ENCODE data around the gene DACT2. TPM values are rescaled to one million over a fixed set of nuclear protein-coding genes. Genes with fewer than 3 reads are reported as not detected.
"Not testable (repeated sequence)": the region's sequence is repeated elsewhere in the genome, so short reads cannot be mapped to it uniquely, and the experiment has no call there.

The DACT2 gene
- total RNA-seq, 1 experiment from 2014 or later: 3.3 TPM

GRCh38 chr6:168359794-168360193 is 40.2 kb upstream of the DACT2 start:
- Histone ChIP-seq H3K27ac (ENCODE audit: low read length) (no peak overlapping the region), H3K9me3 (ENCODE audit: control insufficient read depth, insufficient read depth, low read depth, low read length) (peaks cover 12% of the 10 kb centered on the region; the same call in 1 of the 2 replicates), H3K36me3 (ENCODE audit: control insufficient read depth, insufficient read depth, low read length) (no peaks in the 10 kb centered on the region), H3K4me3 (ENCODE audit: low read depth in 2 of 2, low read length in 2 of 2) (no peak overlapping the region), H3K27me3 (ENCODE audit: control insufficient read depth, insufficient read depth, low read length) (no peaks in the 10 kb centered on the region), H3K4me1 (ENCODE audit: control insufficient read depth, insufficient read depth, low read length) (no peaks in the 10 kb centered on the region)
- CTCF ChIA-PET: interaction anchor here (0.7 kb wide), 1 partner anchor 63 kb away, joined by 7 read pairs; no protein-coding TSS in a partner anchor
- TF ChIP-seq TCF7L2 (IDR thresholded peaks at IDR 0.05; ENCODE audit: low read depth, low read length) (no peak), REST (IDR thresholded peaks at IDR 0.05; ENCODE audit: insufficient read depth in 1 of 2, low read depth in 2 of 2, low read length in 1 of 2) (no peak), SIN3A (IDR thresholded peaks at IDR 0.05; ENCODE audit: borderline replicate concordance, insufficient read depth, low read depth, low read length) (no peak), CTCF (IDR thresholded peaks at IDR 0.05) (no peak), POLR2AphosphoS5 (IDR thresholded peaks at IDR 0.05; ENCODE audit: low read depth, low read length) (no peak)
- no TSS peak for BruUV-seq (replicated peaks)
- POLR2A ChIA-PET: no interaction called here
- in situ Hi-C loops (cut with HindIII; ENCODE audit: low pct_unique_long_range_greater_than_20kb, low sequenced_read_pairs) (no loop called here), intact Hi-C loops (cut with micrococcal nuclease; ENCODE audit: unreplicated experiment) (no loop called here)
- no peak for DNase-seq (ENCODE audit: low read depth, low spot score)
- ATAC-seq: no peak

GRCh38 chr6:168358842-168359420 is 39.4 kb upstream of the DACT2 start:
- no peaks in the 10 kb centered on the region for H3K27me3 ChIP-seq (ENCODE audit: control insufficient read depth, insufficient read depth, low read length)
- in situ Hi-C loops (cut with HindIII; ENCODE audit: low pct_unique_long_range_greater_than_20kb, low sequenced_read_pairs): no loop called here
- intact Hi-C loops (cut with micrococcal nuclease; ENCODE audit: unreplicated experiment): no loop called here
- H3K4me1 ChIP-seq (ENCODE audit: control insufficient read depth, insufficient read depth, low read length): no peaks in the 10 kb centered on the region
- ATAC-seq: no peak
- ChIA-PET POLR2A (no interaction called here), CTCF (no interaction called here)
- no peaks in the 10 kb centered on the region for H3K36me3 ChIP-seq (ENCODE audit: control insufficient read depth, insufficient read depth, low read length)
- no peak overlapping the region for H3K4me3 ChIP-seq (ENCODE audit: low read depth in 2 of 2, low read length in 2 of 2)
- H3K9me3 ChIP-seq (ENCODE audit: control insufficient read depth, insufficient read depth, low read depth, low read length): peaks cover 12% of the 10 kb centered on the region; the same call in 1 of the 2 replicates
- no peak overlapping the region for H3K27ac ChIP-seq (ENCODE audit: low read length)
- no peak for TF ChIP-seq REST (IDR thresholded peaks at IDR 0.05; ENCODE audit: insufficient read depth in 1 of 2, low read depth in 2 of 2, low read length in 1 of 2)
- no peak for TF ChIP-seq TCF7L2 (IDR thresholded peaks at IDR 0.05; ENCODE audit: low read depth, low read length)
- TF ChIP-seq CTCF (IDR thresholded peaks at IDR 0.05): no peak
- TF ChIP-seq SIN3A (IDR thresholded peaks at IDR 0.05; ENCODE audit: borderline replicate concordance, insufficient read depth, low read depth, low read length): no peak
- no peak for TF ChIP-seq POLR2AphosphoS5 (IDR thresholded peaks at IDR 0.05; ENCODE audit: low read depth, low read length)
- no peak for DNase-seq (ENCODE audit: low read depth, low spot score)
- no TSS peak for BruUV-seq (replicated peaks)

GRCh38 chr6:168356872-168357271 is 37.3 kb upstream of the DACT2 start:
- intact Hi-C loops (cut with micrococcal nuclease; ENCODE audit: unreplicated experiment); POLR2A ChIA-PET; H3K27me3 ChIP-seq (ENCODE audit: control insufficient read depth, insufficient read depth, low read length); CTCF ChIA-PET; ATAC-seq; DNase-seq (ENCODE audit: low read depth, low spot score); in situ Hi-C loops (cut with HindIII; ENCODE audit: low pct_unique_long_range_greater_than_20kb, low sequenced_read_pairs); H3K36me3 ChIP-seq (ENCODE audit: control insufficient read depth, insufficient read depth, low read length); H3K4me1 ChIP-seq (ENCODE audit: control insufficient read depth, insufficient read depth, low read length); BruUV-seq (replicated peaks); H3K4me3 ChIP-seq (ENCODE audit: low read depth in 2 of 2, low read length in 2 of 2); H3K27ac ChIP-seq (ENCODE audit: low read length): not testable (repeated sequence)
- H3K9me3 ChIP-seq (ENCODE audit: control insufficient read depth, insufficient read depth, low read depth, low read length): peaks cover 12% of the 10 kb centered on the region; the same call in 1 of the 2 replicates

Data from Panc1 (cell line).